ENCODE data around the gene GSX1. TPM values are rescaled to one million over a fixed set of nuclear protein-coding genes. Genes with fewer than 3 reads are reported as not detected.

Gene GSX1
- total and polyA plus RNA-seq, 2 donors, result 0.19 to 0.37 TPM

DNA sequence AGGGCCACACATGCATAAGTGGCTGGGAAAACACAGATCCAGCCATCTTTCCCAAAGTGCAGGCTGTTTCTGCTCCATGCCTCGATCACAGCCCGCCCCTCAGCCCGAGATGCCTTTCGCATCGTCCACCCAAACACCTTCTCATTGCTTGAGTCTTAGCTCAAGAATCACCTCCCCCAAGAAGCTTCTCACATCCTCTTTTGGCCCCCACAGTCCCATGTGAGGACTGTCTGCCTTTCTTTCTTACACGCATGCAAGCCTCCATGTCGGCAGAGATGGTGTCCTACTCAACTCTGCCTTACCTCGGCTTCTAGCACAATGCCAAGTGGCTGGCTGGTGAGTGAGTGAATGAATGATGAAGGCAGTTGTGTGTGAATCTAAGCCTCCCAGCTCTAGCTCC, 18.1 kb upstream of the GSX1 start:
- H3K9me3 ChIP-seq (ENCODE audit: control insufficient read depth in 2 of 2, insufficient read depth in 1 of 2, low read length in 1 of 2), result no peaks in the 10 kb centered on the region
- no peak overlapping the region for H3K27ac ChIP-seq (ENCODE audit: low read depth in 1 of 2, low read length in 1 of 2)
- H3K36me3 ChIP-seq (ENCODE audit: control insufficient read depth in 2 of 2, insufficient read depth in 2 of 2, low read length in 1 of 2), result no peaks in the 10 kb centered on the region
- H3K4me3 ChIP-seq (ENCODE audit: low read length in 2 of 2), result no peak overlapping the region
- 83% methylated on average over 8 of the region's 8 CpGs for WGBS
- DNase-seq (ENCODE audit: low read depth in 6 of 9, low spot score in 9 of 9), result no peak
- H3K27me3 ChIP-seq (ENCODE audit: control insufficient read depth in 2 of 2, insufficient read depth in 1 of 2, low read length in 1 of 2), result peaks cover 0 to 41% of the 10 kb centered on the region in 2 donors
- H3K4me1 ChIP-seq (ENCODE audit: control insufficient read depth in 2 of 2, insufficient read depth in 2 of 2, low read length in 2 of 2), result no peaks in the 10 kb centered on the region

DNA sequence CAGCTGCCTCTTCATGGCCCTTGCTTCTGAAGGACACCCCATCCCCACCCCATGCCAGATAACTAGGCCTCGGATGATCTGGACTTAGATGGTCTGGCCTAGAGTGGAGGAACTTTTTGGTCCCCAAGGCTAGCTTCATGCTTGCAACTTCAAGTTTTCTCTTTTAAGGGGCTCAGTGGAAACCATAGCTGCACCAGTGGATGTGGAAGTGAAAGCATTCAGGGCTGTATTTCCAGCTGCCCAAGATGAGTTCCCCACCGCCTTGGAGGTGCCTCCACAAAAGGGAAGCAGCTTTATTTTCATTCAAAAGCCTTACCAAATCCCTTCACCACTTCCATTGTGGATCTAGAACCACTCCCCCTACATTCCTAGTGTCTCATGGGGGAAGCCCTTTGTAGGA, 17.6 kb upstream of the GSX1 start:
- DNase-seq (ENCODE audit: low read depth in 6 of 9, low spot score in 9 of 9), result no peak
- Histone ChIP-seq H3K4me1 (ENCODE audit: control insufficient read depth in 2 of 2, insufficient read depth in 2 of 2, low read length in 2 of 2) (no peaks in the 10 kb centered on the region), H3K9me3 (ENCODE audit: control insufficient read depth in 2 of 2, insufficient read depth in 1 of 2, low read length in 1 of 2) (no peaks in the 10 kb centered on the region), H3K4me3 (ENCODE audit: low read length in 2 of 2) (no peak overlapping the region), H3K36me3 (ENCODE audit: control insufficient read depth in 2 of 2, insufficient read depth in 2 of 2, low read length in 1 of 2) (no peaks in the 10 kb centered on the region), H3K27me3 (ENCODE audit: control insufficient read depth in 2 of 2, insufficient read depth in 1 of 2, low read length in 1 of 2) (peaks cover 0 to 41% of the 10 kb centered on the region in 2 donors), H3K27ac (ENCODE audit: low read depth in 1 of 2, low read length in 1 of 2) (no peak overlapping the region)
- 84% methylated on average over 2 of the region's 2 CpGs for WGBS

DNA sequence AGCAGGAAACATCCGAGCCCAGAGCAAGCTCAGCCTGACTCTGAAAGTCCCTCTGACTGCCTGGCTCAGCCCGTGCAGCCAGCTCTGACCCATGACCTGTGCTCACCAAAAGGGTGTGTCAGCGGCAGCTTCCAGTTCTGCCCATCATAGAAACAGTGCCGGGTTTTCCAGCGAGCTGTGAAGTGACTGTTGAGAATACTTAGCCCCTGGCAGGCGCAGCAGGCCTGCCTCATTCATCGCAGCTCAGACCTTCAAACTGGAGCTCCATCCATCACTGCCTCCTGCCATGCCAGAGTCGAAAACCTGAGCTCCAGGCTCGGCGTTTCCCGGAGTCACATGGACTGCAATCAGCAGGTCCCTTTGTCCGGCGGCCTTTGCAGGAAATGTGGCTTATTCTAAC, 16.3 kb upstream of the GSX1 start:
- no peak overlapping the region for H3K27ac ChIP-seq (ENCODE audit: low read depth in 1 of 2, low read length in 1 of 2)
- H3K36me3 ChIP-seq (ENCODE audit: control insufficient read depth in 2 of 2, insufficient read depth in 2 of 2, low read length in 1 of 2), result no peaks in the 10 kb centered on the region
- WGBS, result 32% methylated on average over 13 of the region's 13 CpGs
- DNase-seq (ENCODE audit: low read depth in 6 of 9, low spot score in 9 of 9), result no peak
- no peaks in the 10 kb centered on the region for H3K4me1 ChIP-seq (ENCODE audit: control insufficient read depth in 2 of 2, insufficient read depth in 2 of 2, low read length in 2 of 2)
- no peak overlapping the region for H3K4me3 ChIP-seq (ENCODE audit: low read length in 2 of 2)
- H3K27me3 ChIP-seq (ENCODE audit: control insufficient read depth in 2 of 2, insufficient read depth in 1 of 2, low read length in 1 of 2), result peaks cover 0 to 49% of the 10 kb centered on the region in 2 donors
- no peaks in the 10 kb centered on the region for H3K9me3 ChIP-seq (ENCODE audit: control insufficient read depth in 2 of 2, insufficient read depth in 1 of 2, low read length in 1 of 2)

DNA sequence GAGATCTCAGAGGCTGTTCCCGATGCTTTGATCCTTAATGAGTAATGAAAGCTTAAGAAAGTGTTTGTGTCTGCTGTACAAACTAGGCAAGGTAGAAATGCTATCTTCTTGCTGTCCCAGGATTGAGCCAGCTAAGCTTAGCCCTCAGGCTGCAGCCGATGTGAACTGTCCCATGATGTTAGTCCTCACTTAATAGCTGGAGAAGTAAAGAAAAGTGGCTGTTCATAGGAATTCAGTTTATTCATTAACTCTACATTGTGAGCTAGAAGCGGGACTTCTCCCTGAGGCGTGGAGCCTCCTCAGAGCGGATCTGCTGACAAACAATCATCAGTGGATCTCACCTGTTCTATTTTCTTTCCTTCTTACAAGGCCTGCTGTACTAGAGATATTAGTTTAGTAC, 10.1 kb upstream of the GSX1 start:
- WGBS, result 95% methylated on average over 5 of the region's 5 CpGs
- no peaks in the 10 kb centered on the region for H3K4me1 ChIP-seq (ENCODE audit: control insufficient read depth in 2 of 2, insufficient read depth in 2 of 2, low read length in 2 of 2)
- no peak for DNase-seq (ENCODE audit: low read depth in 6 of 9, low spot score in 9 of 9)
- no peak overlapping the region for H3K4me3 ChIP-seq (ENCODE audit: low read length in 2 of 2)
- H3K27ac ChIP-seq (ENCODE audit: low read depth in 1 of 2, low read length in 1 of 2), result no peak overlapping the region
- H3K9me3 ChIP-seq (ENCODE audit: control insufficient read depth in 2 of 2, insufficient read depth in 1 of 2, low read length in 1 of 2), result no peaks in the 10 kb centered on the region
- no peaks in the 10 kb centered on the region for H3K36me3 ChIP-seq (ENCODE audit: control insufficient read depth in 2 of 2, insufficient read depth in 2 of 2, low read length in 1 of 2)
- peaks cover 4 to 45% of the 10 kb centered on the region in 2 donors for H3K27me3 ChIP-seq (ENCODE audit: control insufficient read depth in 2 of 2, insufficient read depth in 1 of 2, low read length in 1 of 2)

DNA sequence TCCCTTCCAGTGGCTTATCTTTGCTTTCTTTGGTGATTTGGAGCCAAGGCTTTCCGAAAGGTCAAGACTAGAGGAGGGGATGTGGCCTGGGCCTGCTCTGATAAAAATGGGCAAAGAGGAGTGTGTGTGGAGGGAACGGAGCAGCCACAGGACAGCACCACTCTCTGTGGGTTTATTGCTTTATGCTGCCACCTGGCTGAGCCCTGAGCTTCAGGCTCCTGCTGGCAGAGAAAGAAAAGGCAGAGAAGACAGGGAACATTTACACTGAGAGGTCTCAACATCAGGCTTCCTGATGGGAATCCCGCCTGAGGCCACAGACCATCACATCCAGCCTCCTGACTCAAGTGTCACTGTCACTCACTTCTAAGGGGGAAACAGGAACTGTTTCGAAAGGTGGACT, 9.2 kb upstream of the GSX1 start:
- peaks cover 4 to 55% of the 10 kb centered on the region in 2 donors for H3K27me3 ChIP-seq (ENCODE audit: control insufficient read depth in 2 of 2, insufficient read depth in 1 of 2, low read length in 1 of 2)
- 48% methylated on average over 4 of the region's 4 CpGs for WGBS
- no peak overlapping the region for H3K27ac ChIP-seq (ENCODE audit: low read depth in 1 of 2, low read length in 1 of 2)
- H3K4me1 ChIP-seq (ENCODE audit: control insufficient read depth in 2 of 2, insufficient read depth in 2 of 2, low read length in 2 of 2), result no peaks in the 10 kb centered on the region
- no peak overlapping the region for H3K4me3 ChIP-seq (ENCODE audit: low read length in 2 of 2)
- H3K36me3 ChIP-seq (ENCODE audit: control insufficient read depth in 2 of 2, insufficient read depth in 2 of 2, low read length in 1 of 2), result no peaks in the 10 kb centered on the region
- H3K9me3 ChIP-seq (ENCODE audit: control insufficient read depth in 2 of 2, insufficient read depth in 1 of 2, low read length in 1 of 2), result no peaks in the 10 kb centered on the region
- DNase-seq (ENCODE audit: low read depth in 6 of 9, low spot score in 9 of 9), result no peak

DNA sequence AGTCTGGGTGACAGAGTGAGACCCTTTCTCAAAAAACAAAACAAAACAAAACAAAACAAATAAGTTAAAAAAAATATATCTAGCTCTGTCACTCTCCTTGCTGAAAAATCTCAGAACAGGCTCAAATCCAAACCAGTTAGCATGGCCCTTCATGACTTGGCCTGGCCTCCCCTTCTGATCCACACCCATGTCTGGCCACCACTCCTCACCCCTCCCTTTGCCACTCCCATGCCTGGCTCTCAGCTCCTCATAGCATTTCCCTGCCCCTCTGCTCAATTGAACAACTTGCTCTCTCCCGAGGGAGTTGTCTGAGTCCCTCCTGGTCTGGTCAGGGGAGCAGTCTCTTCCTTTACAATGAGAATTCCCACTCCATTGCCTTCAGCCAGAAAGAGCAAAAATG, 4.0 kb upstream of the GSX1 start:
- 49% methylated on average over 1 of the region's 1 CpG for WGBS
- Histone ChIP-seq H3K27me3 (ENCODE audit: control insufficient read depth in 2 of 2, insufficient read depth in 1 of 2, low read length in 1 of 2) (peaks cover 51 to 75% of the 10 kb centered on the region in 2 donors), H3K27ac (ENCODE audit: low read depth in 1 of 2, low read length in 1 of 2) (no peak overlapping the region), H3K4me3 (ENCODE audit: low read length in 2 of 2) (no peak overlapping the region), H3K36me3 (ENCODE audit: control insufficient read depth in 2 of 2, insufficient read depth in 2 of 2, low read length in 1 of 2) (no peaks in the 10 kb centered on the region), H3K9me3 (ENCODE audit: control insufficient read depth in 2 of 2, insufficient read depth in 1 of 2, low read length in 1 of 2) (peaks cover 3 to 7% of the 10 kb centered on the region in 2 donors), H3K4me1 (ENCODE audit: control insufficient read depth in 2 of 2, insufficient read depth in 2 of 2, low read length in 2 of 2) (peaks cover 6 to 17% of the 10 kb centered on the region in 2 donors)
- no peak for DNase-seq (ENCODE audit: low read depth in 6 of 9, low spot score in 9 of 9)

DNA sequence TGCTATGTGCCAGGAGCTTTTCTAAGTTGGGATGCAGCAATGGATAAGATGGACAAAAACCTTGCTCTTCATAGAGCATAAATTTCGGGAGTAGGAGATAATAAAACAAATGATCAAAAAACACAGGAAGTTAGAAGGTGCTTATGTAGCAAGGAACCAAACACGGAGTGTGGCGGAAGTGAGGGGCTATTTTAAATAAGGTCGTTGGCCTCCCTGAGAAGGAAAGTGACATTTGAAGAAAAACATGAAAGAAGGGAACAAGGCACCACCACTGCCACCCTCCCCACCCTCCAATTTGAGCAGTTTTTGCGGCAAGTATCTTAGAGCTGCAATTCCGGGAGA, 3.2 kb upstream of the GSX1 start:
- 9% methylated on average over 6 of the region's 6 CpGs for WGBS
- no peak overlapping the region for H3K27ac ChIP-seq (ENCODE audit: low read depth in 1 of 2, low read length in 1 of 2)
- H3K27me3 ChIP-seq (ENCODE audit: control insufficient read depth in 2 of 2, insufficient read depth in 1 of 2, low read length in 1 of 2), result peaks cover 60 to 80% of the 10 kb centered on the region in 2 donors
- peaks cover 3 to 7% of the 10 kb centered on the region in 2 donors for H3K9me3 ChIP-seq (ENCODE audit: control insufficient read depth in 2 of 2, insufficient read depth in 1 of 2, low read length in 1 of 2)
- H3K4me1 ChIP-seq (ENCODE audit: control insufficient read depth in 2 of 2, insufficient read depth in 2 of 2, low read length in 2 of 2), result peaks cover 6 to 17% of the 10 kb centered on the region in 2 donors
- DNase-seq (ENCODE audit: low read depth in 6 of 9, low spot score in 9 of 9), result peak in 5 of 9 donors; percentile 13 to 45 (median 24)
- H3K4me3 ChIP-seq (ENCODE audit: low read length in 2 of 2), result peak overlapping the region in 1 of 2 donors; percentile 55
- H3K36me3 ChIP-seq (ENCODE audit: control insufficient read depth in 2 of 2, insufficient read depth in 2 of 2, low read length in 1 of 2), result no peaks in the 10 kb centered on the region

DNA sequence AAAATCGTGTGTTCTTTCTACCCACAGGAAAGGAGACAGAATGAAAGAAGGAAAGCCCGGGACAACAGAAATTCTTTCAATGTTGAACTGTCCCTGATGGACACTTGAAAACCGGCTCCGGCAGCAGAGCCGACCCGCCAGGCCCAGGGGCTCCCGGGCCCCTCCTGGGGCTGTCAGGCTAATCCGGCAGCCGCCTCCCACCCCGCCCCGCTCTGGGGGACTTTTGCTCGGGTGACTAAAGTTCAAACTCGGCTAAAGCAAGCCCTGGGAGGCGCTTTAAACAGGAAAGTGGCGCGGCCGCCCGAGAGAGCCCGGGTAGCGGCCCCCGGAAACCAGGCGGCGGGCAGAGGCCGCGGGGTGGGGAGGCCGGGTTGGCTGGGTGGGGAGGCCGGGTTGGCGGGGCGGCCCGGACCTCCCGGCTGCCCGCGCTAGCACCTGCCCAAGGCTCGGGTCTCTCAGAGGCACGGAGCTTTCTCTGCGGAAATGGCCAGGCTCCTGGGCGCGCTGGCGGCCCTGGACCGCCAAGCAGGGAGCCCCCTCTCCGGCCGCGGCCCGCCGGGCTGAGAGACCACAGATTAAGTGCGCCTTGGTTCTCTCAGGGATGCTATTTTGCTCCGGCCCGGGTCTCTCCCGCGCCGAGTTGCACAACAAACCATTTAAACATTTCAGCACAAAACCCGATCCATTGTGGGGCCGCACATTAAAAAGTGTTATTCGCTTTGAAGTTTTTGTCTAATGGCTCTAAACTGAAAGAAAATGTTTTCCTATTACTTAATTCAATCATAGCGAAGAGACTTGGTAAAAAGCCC, 2.6 kb upstream of the GSX1 start:
- peak in 2 of 9 donors; percentile 5 to 15 for DNase-seq (ENCODE audit: low read depth in 6 of 9, low spot score in 9 of 9)
- Histone ChIP-seq H3K27ac (ENCODE audit: low read depth in 1 of 2, low read length in 1 of 2) (peak overlapping the region in 1 of 2 donors; percentile 18), H3K36me3 (ENCODE audit: control insufficient read depth in 2 of 2, insufficient read depth in 2 of 2, low read length in 1 of 2) (no peaks in the 10 kb centered on the region), H3K4me1 (ENCODE audit: control insufficient read depth in 2 of 2, insufficient read depth in 2 of 2, low read length in 2 of 2) (peaks cover 6 to 17% of the 10 kb centered on the region in 2 donors), H3K4me3 (ENCODE audit: low read length in 2 of 2) (peak overlapping the region in 1 of 2 donors; percentile 55), H3K9me3 (ENCODE audit: control insufficient read depth in 2 of 2, insufficient read depth in 1 of 2, low read length in 1 of 2) (peaks cover 3 to 7% of the 10 kb centered on the region in 2 donors), H3K27me3 (ENCODE audit: control insufficient read depth in 2 of 2, insufficient read depth in 1 of 2, low read length in 1 of 2) (peaks cover 66 to 84% of the 10 kb centered on the region in 2 donors)
- 2% methylated on average over 55 of the region's 55 CpGs for WGBS

DNA sequence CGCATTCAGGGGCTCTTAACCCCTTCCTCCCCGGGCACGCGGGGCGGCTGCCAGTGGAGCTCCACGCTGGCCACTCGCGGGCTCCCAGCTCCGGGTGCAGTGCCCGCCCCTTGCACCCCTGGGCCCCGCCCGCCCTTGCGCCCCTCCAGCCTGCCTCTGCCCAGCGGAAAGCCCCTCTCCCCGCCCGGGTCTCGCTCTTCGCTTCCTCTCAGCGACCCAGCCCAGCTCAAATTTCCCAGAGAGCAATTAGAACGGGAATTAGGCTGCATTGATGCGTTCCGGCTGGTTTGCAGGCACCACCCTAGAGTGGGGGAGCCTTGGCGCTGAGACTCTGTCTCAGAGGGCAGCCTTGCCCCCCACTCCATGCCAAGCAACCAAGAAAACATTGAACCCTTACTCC, 1.8 kb upstream of the GSX1 start:
- DNase-seq (ENCODE audit: low read depth in 6 of 9, low spot score in 9 of 9), result no peak
- 8% methylated on average over 23 of the region's 23 CpGs for WGBS
- Histone ChIP-seq H3K27me3 (ENCODE audit: control insufficient read depth in 2 of 2, insufficient read depth in 1 of 2, low read length in 1 of 2) (peaks cover 72 to 92% of the 10 kb centered on the region in 2 donors), H3K4me1 (ENCODE audit: control insufficient read depth in 2 of 2, insufficient read depth in 2 of 2, low read length in 2 of 2) (peaks cover 6 to 17% of the 10 kb centered on the region in 2 donors), H3K9me3 (ENCODE audit: control insufficient read depth in 2 of 2, insufficient read depth in 1 of 2, low read length in 1 of 2) (peaks cover 3 to 7% of the 10 kb centered on the region in 2 donors), H3K27ac (ENCODE audit: low read depth in 1 of 2, low read length in 1 of 2) (no peak overlapping the region), H3K36me3 (ENCODE audit: control insufficient read depth in 2 of 2, insufficient read depth in 2 of 2, low read length in 1 of 2) (no peaks in the 10 kb centered on the region), H3K4me3 (ENCODE audit: low read length in 2 of 2) (peak overlapping the region in 1 of 2 donors; percentile 55)

Data from thymus (tissue), 11 donors.